ENCODE data around the gene CCDC149.

The CCDC149 gene

GRCh38 chr4:24930151-24930550, 17.3 kb upstream of the CCDC149 start:
- ChIA-PET CTCF (no interaction called here), POLR2A (no interaction called here)
- no peak for DNase-seq (ENCODE audit: extremely low spot score)
- TF ChIP-seq CTCF (IDR thresholded peaks at IDR 0.05; ENCODE audit: control extremely low read depth, extremely low read depth, low read depth, missing control alignments), result no peak

- no peak for TF ChIP-seq CTCF (IDR thresholded peaks at IDR 0.05; ENCODE audit: control extremely low read depth, extremely low read depth, low read depth, missing control alignments)
- DNase-seq (ENCODE audit: extremely low spot score), result no peak
- POLR2A ChIA-PET, result no interaction called here
- CTCF ChIA-PET, result no interaction called here
Observed at GRCh38 chr4:24928708-24929107, 15.9 kb upstream of the CCDC149 start.

- no peak for DNase-seq (ENCODE audit: extremely low spot score)
- ChIA-PET CTCF (no interaction called here), POLR2A (no interaction called here)
- TF ChIP-seq CTCF (IDR thresholded peaks at IDR 0.05; ENCODE audit: control extremely low read depth, extremely low read depth, low read depth, missing control alignments), result no peak
Observed at GRCh38 chr4:24927049-24927448, 14.2 kb upstream of the CCDC149 start.

- TF ChIP-seq CTCF (IDR thresholded peaks at IDR 0.05; ENCODE audit: control extremely low read depth, extremely low read depth, low read depth, missing control alignments), result no peak
- ChIA-PET POLR2A (no interaction called here), CTCF (interaction anchor here (0.9 to 2.2 kb wide), 2 partner anchors 9 to 56 kb away, joined by 4 to 6 read pairs; no protein-coding TSS in a partner anchor)
- no peak for DNase-seq (ENCODE audit: extremely low spot score)
Observed at GRCh38 chr4:24924309-24924781, 11.5 kb upstream of the CCDC149 start.

GRCh38 chr4:24923550-24923949, 10.7 kb upstream of the CCDC149 start:
- DNase-seq (ENCODE audit: extremely low spot score), result no peak
- ChIA-PET CTCF (interaction anchor here (0.9 to 2.2 kb wide), 2 partner anchors 9 to 56 kb away, joined by 4 to 6 read pairs; no protein-coding TSS in a partner anchor), POLR2A (no interaction called here)
- TF ChIP-seq CTCF (IDR thresholded peaks at IDR 0.05; ENCODE audit: control extremely low read depth, extremely low read depth, low read depth, missing control alignments), result no peak

GRCh38 chr4:24923002-24923401, 10.2 kb upstream of the CCDC149 start:
- POLR2A ChIA-PET, result no interaction called here
- no peak for DNase-seq (ENCODE audit: extremely low spot score)

More at GRCh38 chr4:24923002-24923401, 10.2 kb upstream of the CCDC149 start:
- TF ChIP-seq CTCF (IDR thresholded peaks at IDR 0.05; ENCODE audit: control extremely low read depth, extremely low read depth, low read depth, missing control alignments), result no peak
- CTCF ChIA-PET, result no interaction called here
